Thyroid gland (tissue), 4 donors: ENCODE measurements around the gene MYO18A.

Source experiments
- POLR2A ChIP-seq, 2 donors: fragments of 450-650 bp; IDR thresholded peaks; one replicate each; pipeline ENCODE4 v1.6.1; 2017; ENCODE audit warnings: antibody characterized with exemption in 2 of 2, mild to moderate bottlenecking in 2 of 2, moderate library complexity in 1 of 2
- TF ChIP-seq, protein P1 (sequence below), 6 experiments: fragments of 200-600 bp in 3 of 6; fragments of 450-650 bp in 3 of 6; sonication (generic) in 3 of 6; IDR thresholded peaks; one replicate each; pipeline ENCODE4 v1.5.1; 2016 to 2019; ENCODE audit warnings: antibody characterized with exemption in 6 of 6, mild to moderate bottlenecking in 2 of 6, inconsistent platforms in 1 of 6, moderate library complexity in 1 of 6

DNA sequence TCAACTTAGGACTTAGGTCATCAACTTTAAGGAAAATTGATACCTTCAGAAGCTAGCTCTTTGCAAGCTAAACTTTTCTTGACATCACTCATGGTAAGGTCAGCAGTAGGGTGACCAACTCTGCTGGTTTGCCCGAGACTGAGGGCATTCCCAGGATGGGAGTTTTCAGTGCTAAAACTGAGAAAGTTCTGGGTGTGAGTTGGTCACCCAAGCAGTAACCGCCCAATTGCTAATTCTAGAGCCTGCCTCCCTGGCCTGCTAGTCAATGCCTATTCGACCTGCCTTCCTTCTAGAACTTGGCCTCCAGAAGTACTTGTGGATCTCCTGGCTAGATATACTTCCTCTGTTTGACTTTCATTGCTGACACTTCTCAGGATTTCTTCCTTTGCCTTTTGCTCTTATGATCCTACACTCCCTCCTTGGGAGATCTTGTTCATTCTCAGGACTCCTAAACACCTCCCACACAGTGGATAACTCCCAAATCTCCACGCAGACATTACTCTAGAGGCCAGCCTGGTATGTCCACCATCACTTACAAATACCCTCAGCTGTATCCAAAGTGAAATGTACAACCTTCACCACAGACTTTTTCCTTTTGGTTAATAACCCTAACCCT lies 10.5 kb upstream of the MYO18A start:
- TF ChIP-seq, protein P1, sequence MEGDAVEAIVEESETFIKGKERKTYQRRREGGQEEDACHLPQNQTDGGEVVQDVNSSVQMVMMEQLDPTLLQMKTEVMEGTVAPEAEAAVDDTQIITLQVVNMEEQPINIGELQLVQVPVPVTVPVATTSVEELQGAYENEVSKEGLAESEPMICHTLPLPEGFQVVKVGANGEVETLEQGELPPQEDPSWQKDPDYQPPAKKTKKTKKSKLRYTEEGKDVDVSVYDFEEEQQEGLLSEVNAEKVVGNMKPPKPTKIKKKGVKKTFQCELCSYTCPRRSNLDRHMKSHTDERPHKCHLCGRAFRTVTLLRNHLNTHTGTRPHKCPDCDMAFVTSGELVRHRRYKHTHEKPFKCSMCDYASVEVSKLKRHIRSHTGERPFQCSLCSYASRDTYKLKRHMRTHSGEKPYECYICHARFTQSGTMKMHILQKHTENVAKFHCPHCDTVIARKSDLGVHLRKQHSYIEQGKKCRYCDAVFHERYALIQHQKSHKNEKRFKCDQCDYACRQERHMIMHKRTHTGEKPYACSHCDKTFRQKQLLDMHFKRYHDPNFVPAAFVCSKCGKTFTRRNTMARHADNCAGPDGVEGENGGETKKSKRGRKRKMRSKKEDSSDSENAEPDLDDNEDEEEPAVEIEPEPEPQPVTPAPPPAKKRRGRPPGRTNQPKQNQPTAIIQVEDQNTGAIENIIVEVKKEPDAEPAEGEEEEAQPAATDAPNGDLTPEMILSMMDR (IDR thresholded peaks at IDR 0.05): no peak
- no peak for TF ChIP-seq POLR2A (IDR thresholded peaks at IDR 0.05)
